ENCODE data around the gene RNF133. TPM values are rescaled to one million over a fixed set of nuclear protein-coding genes. Genes with fewer than 3 reads are reported as not detected.

The RNF133 gene
- total RNA-seq, 1 experiment from 2014 or later = 0.41 TPM

GRCh38 chr7:122727759-122728158 lies 28.8 kb upstream of the RNF133 start:
- CTCF ChIA-PET = no interaction called here
- Histone ChIP-seq H3K9me2 (ENCODE audit: insufficient read depth) (no peaks in the 10 kb centered on the region), H3K4me1 (replicated peaks; ENCODE audit: insufficient read depth) (no peaks in the 10 kb centered on the region), H4K20me1 (ENCODE audit: insufficient read depth) (no peaks in the 10 kb centered on the region), H3K4me2 (no peak overlapping the region), H3K9me3 (ENCODE audit: insufficient read depth, low read depth) (no peaks in the 10 kb centered on the region), H3K36me3 (ENCODE audit: low read depth) (no peaks in the 10 kb centered on the region), H3K79me2 (ENCODE audit: low read depth) (no peaks in the 10 kb centered on the region), H3K4me3 (no peak overlapping the region), H3K27me3 (ENCODE audit: insufficient read depth, low read depth) (no peaks in the 10 kb centered on the region), H3F3A (ENCODE audit: insufficient read depth, low read depth) (no peaks in the 10 kb centered on the region), H3K27ac (no peak overlapping the region), H2AFZ (no peak overlapping the region)
- no peak for DNase-seq
- POLR2A ChIA-PET (ENCODE audit: unreplicated experiment) = no interaction called here
- BruUV-seq (replicated peaks) = no TSS peak
- TF ChIP-seq EZH2 (IDR thresholded peaks at IDR 0.05; ENCODE audit: low read depth) = no peak
- TF ChIP-seq, protein P1, sequence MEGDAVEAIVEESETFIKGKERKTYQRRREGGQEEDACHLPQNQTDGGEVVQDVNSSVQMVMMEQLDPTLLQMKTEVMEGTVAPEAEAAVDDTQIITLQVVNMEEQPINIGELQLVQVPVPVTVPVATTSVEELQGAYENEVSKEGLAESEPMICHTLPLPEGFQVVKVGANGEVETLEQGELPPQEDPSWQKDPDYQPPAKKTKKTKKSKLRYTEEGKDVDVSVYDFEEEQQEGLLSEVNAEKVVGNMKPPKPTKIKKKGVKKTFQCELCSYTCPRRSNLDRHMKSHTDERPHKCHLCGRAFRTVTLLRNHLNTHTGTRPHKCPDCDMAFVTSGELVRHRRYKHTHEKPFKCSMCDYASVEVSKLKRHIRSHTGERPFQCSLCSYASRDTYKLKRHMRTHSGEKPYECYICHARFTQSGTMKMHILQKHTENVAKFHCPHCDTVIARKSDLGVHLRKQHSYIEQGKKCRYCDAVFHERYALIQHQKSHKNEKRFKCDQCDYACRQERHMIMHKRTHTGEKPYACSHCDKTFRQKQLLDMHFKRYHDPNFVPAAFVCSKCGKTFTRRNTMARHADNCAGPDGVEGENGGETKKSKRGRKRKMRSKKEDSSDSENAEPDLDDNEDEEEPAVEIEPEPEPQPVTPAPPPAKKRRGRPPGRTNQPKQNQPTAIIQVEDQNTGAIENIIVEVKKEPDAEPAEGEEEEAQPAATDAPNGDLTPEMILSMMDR (conservative IDR thresholded peaks at IDR 0.05) = no peak
- intact Hi-C loops (cut with micrococcal nuclease; ENCODE audit: unreplicated experiment) = no loop called here

DNA sequence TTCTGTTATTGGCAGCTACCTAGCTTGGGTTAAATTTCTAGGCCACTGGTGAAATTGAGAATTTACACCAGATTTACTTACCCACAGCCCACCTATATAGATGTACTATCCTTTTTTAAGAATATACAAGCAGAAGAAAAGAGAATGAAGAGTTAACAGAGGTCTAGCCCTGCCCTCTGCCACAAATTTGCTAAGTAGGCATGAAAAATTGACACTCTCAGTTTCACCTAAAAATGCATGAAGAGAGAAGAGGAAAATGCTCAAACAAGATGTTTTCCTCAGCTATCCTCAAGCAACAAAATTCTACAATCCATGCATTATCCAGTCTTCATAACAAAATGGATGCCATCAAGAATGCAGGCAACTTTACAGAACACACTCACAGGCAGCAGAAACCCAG lies 28.4 kb upstream of the RNF133 start:
- H3K79me2 ChIP-seq (ENCODE audit: low read depth) = no peaks in the 10 kb centered on the region
- POLR2A ChIA-PET (ENCODE audit: unreplicated experiment) = no interaction called here
- DNase-seq = no peak
- no peaks in the 10 kb centered on the region for H3K4me1 ChIP-seq (replicated peaks; ENCODE audit: insufficient read depth)
- no TSS peak for BruUV-seq (replicated peaks)
- no peak overlapping the region for H3K4me3 ChIP-seq
- H4K20me1 ChIP-seq (ENCODE audit: insufficient read depth) = no peaks in the 10 kb centered on the region
- H3K4me2 ChIP-seq = no peak overlapping the region
- no peaks in the 10 kb centered on the region for H3F3A ChIP-seq (ENCODE audit: insufficient read depth, low read depth)
- H3K36me3 ChIP-seq (ENCODE audit: low read depth) = no peaks in the 10 kb centered on the region
- H3K9me3 ChIP-seq (ENCODE audit: insufficient read depth, low read depth) = no peaks in the 10 kb centered on the region
- TF ChIP-seq EZH2 (IDR thresholded peaks at IDR 0.05; ENCODE audit: low read depth) = no peak
- TF ChIP-seq, protein P1 (conservative IDR thresholded peaks at IDR 0.05) = no peak
- H3K27me3 ChIP-seq (ENCODE audit: insufficient read depth, low read depth) = no peaks in the 10 kb centered on the region
- 0 out of 2 replicates have a peak overlapping the region, but pooled peaks have one; percentile 6 for H2AFZ ChIP-seq
- CTCF ChIA-PET = no interaction called here
- no peak overlapping the region for H3K27ac ChIP-seq
- H3K9me2 ChIP-seq (ENCODE audit: insufficient read depth) = no peaks in the 10 kb centered on the region
- intact Hi-C loops (cut with micrococcal nuclease; ENCODE audit: unreplicated experiment) = no loop called here

- H3K79me2 ChIP-seq (ENCODE audit: low read depth) = no peaks in the 10 kb centered on the region
- intact Hi-C loops (cut with micrococcal nuclease; ENCODE audit: unreplicated experiment) = no loop called here
- no peaks in the 10 kb centered on the region for H4K20me1 ChIP-seq (ENCODE audit: insufficient read depth)
- ChIA-PET POLR2A (ENCODE audit: unreplicated experiment) (interaction anchor here (0.6 kb wide), 1 partner anchor 828 kb away, joined by 3 read pairs; no protein-coding TSS in a partner anchor), CTCF (interaction anchor here (0.6 kb wide), 1 partner anchor 835 kb away, joined by 3 read pairs; no protein-coding TSS in a partner anchor)
- H3K27me3 ChIP-seq (ENCODE audit: insufficient read depth, low read depth) = no peaks in the 10 kb centered on the region
- TF ChIP-seq EZH2 (IDR thresholded peaks at IDR 0.05; ENCODE audit: low read depth) = no peak
- TF ChIP-seq, protein P1 (conservative IDR thresholded peaks at IDR 0.05) = no peak
- H3K36me3 ChIP-seq (ENCODE audit: low read depth) = no peaks in the 10 kb centered on the region
- no peaks in the 10 kb centered on the region for H3K9me2 ChIP-seq (ENCODE audit: insufficient read depth)
- H3F3A ChIP-seq (ENCODE audit: insufficient read depth, low read depth) = no peaks in the 10 kb centered on the region
- no peak for DNase-seq
- no peak overlapping the region for H2AFZ ChIP-seq
- no TSS peak for BruUV-seq (replicated peaks)
- no peak overlapping the region for H3K4me3 ChIP-seq
- H3K27ac ChIP-seq = no peak overlapping the region
- no peaks in the 10 kb centered on the region for H3K9me3 ChIP-seq (ENCODE audit: insufficient read depth, low read depth)
- no peak overlapping the region for H3K4me2 ChIP-seq
- no peaks in the 10 kb centered on the region for H3K4me1 ChIP-seq (replicated peaks; ENCODE audit: insufficient read depth)
Observed at GRCh38 chr7:122726881-122727280, 28.0 kb upstream of the RNF133 start.

All from PC-9 (cell line).